Testis (tissue), 2 donors: ENCODE results near the gene TBC1D23.

ENCODE experiments used
- CTCF ChIP-seq, 3 experiments: fragments of 450-650 bp in 2 of 3; fragments of 200-600 bp in 1 of 3; sonication (generic) in 1 of 3; IDR thresholded peaks; one replicate each; pipeline ENCODE4 v1.5.1; 2016 to 2019; ENCODE audit warnings: antibody characterized with exemption in 3 of 3, mild to moderate bottlenecking in 2 of 3, moderate library complexity in 1 of 3
- POLR2A ChIP-seq: fragments of 450-650 bp; IDR thresholded peaks from one replicate; pipeline ENCODE4 v1.6.1; 2017; ENCODE audit warnings: antibody characterized with exemption, mild to moderate bottlenecking, moderate library complexity

- TF ChIP-seq CTCF (IDR thresholded peaks at IDR 0.05) (no peak), POLR2A (no peak)
Observed at GRCh38 chr3:100325827-100326226, 65.0 kb downstream of the TBC1D23 start.
